Stimulated activated CD8-positive, alpha-beta memory T cell treated with anti-CD3 and anti-CD28 coated beads, Interleukin-4, amount 100 ng/mL, for 4 hours (primary cell): ENCODE data around the gene MZT1.

Source experiments
- DNase-seq, 2 donors: peaks; one replicate each; pipeline ENCODE4 v3.0.0-alpha.2; 2020; ENCODE audit warnings: low read depth in 2 of 2, low spot score in 1 of 2

MZT1 gene

DNA sequence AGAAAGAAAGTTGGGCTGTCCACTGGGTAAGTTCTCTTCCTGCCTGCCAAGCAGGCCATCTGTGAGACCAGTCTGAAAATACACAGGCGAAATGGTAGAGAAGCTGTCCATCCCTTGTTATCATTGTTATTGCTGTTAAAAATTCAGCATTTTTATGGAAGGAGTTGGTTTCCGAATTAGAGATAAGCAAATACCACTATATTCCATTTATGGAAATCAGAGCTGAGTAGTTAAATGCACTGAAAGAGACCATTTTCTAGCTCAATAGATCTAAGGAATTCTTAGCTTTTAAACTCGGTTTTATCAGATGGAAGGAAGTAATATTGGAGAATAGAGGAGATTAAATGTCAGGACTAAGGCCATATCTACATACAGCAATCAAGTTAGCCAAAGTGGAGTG lies 40.7 kb downstream of the MZT1 start:
- no peak for DNase-seq

DNA sequence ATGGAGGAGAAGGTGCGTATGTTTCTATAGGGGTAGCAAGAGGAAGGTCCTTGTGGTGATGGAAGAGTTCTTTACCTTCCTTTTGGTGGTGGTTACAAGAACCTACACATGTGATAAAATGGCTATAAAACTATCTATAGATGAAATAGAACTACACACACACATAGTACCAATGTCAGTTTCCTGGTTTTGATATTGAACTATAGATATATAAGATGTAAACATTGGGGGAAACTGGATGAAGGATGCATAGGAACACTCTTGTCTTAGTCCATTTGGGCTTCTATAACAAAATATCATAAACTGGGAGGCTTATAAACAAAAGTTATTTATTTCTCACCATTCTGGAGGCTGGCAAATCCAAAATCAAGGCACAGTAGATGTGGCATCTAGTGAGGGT lies 47.1 kb downstream of the MZT1 start:
- no peak for DNase-seq

DNA sequence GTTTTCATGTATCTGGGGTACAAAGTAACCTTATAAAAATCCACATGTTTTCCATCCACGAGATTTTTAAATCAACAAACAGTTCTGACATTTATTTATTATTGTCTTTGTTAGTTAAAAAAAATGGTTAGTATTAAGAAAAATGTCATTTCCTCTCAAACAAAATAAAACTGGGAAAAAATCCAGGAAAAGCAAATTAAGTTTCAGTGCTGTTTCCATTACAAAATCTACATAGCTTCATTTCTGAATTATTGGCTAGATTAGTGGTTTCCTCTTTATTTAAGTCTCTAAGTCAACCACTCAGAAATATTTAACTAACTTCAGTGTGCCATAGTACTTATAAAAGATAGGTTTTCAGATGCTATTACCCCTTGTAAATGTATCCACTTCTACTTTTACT lies 49.1 kb downstream of the MZT1 start:
- no peak for DNase-seq

DNA sequence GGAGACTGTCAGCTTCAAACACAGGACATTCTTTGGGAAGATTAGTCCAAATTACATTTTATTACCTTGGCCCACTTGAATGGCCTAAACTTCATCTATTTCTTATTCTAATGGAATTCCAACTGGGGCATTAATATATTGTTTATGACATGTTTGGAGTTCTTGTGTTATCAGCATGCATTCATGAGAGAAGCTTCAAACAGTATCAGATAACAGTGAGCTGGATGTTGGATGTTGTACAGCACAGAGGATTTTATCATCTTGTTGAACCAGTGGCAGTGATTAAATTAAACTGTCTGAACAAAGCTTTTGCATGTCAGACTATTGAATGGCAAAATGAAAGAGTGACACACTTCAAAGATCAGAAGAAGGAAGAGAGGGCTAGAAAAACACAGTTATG lies 50.0 kb downstream of the MZT1 start:
- no peak for DNase-seq

- no peak for DNase-seq
Measured at GRCh38 chr13:72666391-72666790, 61.0 kb downstream of the MZT1 start.

- DNase-seq: no peak
Measured at GRCh38 chr13:72662548-72662947, 64.9 kb downstream of the MZT1 start.
